Testis (tissue), 2 donors: Measurements from ENCODE around the gene PRDM11.

Experiments
- CTCF ChIP-seq, 3 experiments: fragments of 450-650 bp in 2 of 3; fragments of 200-600 bp in 1 of 3; sonication (generic) in 1 of 3; IDR thresholded peaks; one replicate each; pipeline ENCODE4 v1.5.1; 2016 to 2019; ENCODE audit warnings: antibody characterized with exemption in 3 of 3, mild to moderate bottlenecking in 2 of 3, moderate library complexity in 1 of 3
- POLR2A ChIP-seq: fragments of 450-650 bp; IDR thresholded peaks from one replicate; pipeline ENCODE4 v1.6.1; 2017; ENCODE audit warnings: antibody characterized with exemption, mild to moderate bottlenecking, moderate library complexity

GRCh38 chr11:45245218-45246045 lies 99.0 kb downstream of the PRDM11 start:
- no peak for TF ChIP-seq CTCF (IDR thresholded peaks at IDR 0.05)
- no peak for TF ChIP-seq POLR2A
